HUES64 (cell line): ENCODE data around the gene MTRF1.
"Not testable (repeated sequence)": the region's sequence is repeated elsewhere in the genome, so short reads cannot be mapped to it uniquely, and the experiment has no call there.

ENCODE experiments used
- H3K27ac ChIP-seq: 2 replicates; pipeline ENCODE4 v1.7.0; 2013; ENCODE audit warnings: low read depth, low read length, inconsistent platforms
- H3K27me3 ChIP-seq: 2 replicates; pipeline ENCODE4 v1.6.1; 2013; ENCODE audit warnings: mild to moderate bottlenecking, low read length; ENCODE audit not compliant: insufficient read depth
- H3K36me3 ChIP-seq: 2 replicates; pipeline ENCODE4 v1.6.1; 2013; ENCODE audit warnings: mild to moderate bottlenecking, low read length; ENCODE audit not compliant: insufficient read depth
- H3K4me1 ChIP-seq: 2 replicates; pipeline ENCODE4 v1.6.1; 2013; ENCODE audit warnings: mild to moderate bottlenecking, low read length, moderate library complexity; ENCODE audit not compliant: insufficient read depth
- H3K4me3 ChIP-seq: 2 replicates; pipeline ENCODE4 v1.5.1; 2013; ENCODE audit warnings: mild to moderate bottlenecking, low read length, moderate library complexity
- H3K9ac ChIP-seq: 2 replicates; pipeline ENCODE4 v1.6.1; 2013; ENCODE audit warnings: mild to moderate bottlenecking, low read depth, low read length
- H3K9me3 ChIP-seq: 2 replicates; pipeline ENCODE4 v1.6.1; 2013; ENCODE audit warnings: low read depth, low read length; ENCODE audit not compliant: insufficient read depth
- WGBS: fragments of 150-250, 120-280 bp; methylation state at CpG from one replicate; pipeline ENCODE4 v1.1.7; 2013; ENCODE audit warnings: missing lambda C conversion rate; 5-methylcytosine and 5-hydroxymethylcytosine counted together

MTRF1 gene

DNA sequence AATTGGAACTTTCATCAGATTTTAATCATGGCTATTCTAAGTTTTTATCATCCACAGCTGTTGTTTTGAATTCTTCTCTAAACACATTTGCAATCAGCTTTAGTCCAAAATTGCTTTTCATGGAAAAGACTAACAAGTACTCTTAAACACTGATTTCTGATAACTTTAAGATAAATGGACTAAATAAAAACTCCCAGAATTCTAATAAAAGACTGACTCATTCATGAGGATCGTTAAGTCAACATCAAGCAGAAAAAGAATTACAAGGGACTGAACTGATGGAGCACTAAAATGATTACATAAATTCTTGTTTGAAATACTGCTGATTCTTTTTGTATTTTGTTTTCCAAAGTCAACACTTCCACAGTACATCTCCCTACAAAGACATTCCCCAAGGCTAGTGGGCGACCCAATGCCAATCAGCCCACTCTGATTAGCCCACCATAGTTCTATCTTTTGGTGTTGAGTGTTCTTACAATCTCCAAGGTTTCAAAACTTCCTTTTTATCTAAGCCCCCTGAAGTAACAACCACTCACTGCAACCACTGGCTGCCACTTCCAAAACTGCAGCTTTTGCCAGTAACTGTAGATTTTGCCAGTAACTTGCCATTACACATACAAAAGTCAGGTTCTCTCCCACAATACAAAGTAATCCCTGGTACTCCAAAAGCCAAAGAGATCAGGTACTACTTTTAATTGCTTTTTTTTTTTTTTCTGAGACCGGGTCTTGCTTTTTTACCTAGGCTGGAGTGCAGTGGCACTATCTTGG is 33.7 kb upstream of the MTRF1 start:
- no peak overlapping the region for H3K9ac ChIP-seq
- peaks cover 4% of the 10 kb centered on the region; the same call in 1 of the 2 replicates for H3K9me3 ChIP-seq
- H3K36me3 ChIP-seq: no peaks in the 10 kb centered on the region
- H3K4me1 ChIP-seq: no peaks in the 10 kb centered on the region
- H3K27ac ChIP-seq: no peak overlapping the region
- no peaks in the 10 kb centered on the region for H3K27me3 ChIP-seq
- no peak overlapping the region for H3K4me3 ChIP-seq
- 93% methylated on average over 3 of the region's 3 CpGs for WGBS

DNA sequence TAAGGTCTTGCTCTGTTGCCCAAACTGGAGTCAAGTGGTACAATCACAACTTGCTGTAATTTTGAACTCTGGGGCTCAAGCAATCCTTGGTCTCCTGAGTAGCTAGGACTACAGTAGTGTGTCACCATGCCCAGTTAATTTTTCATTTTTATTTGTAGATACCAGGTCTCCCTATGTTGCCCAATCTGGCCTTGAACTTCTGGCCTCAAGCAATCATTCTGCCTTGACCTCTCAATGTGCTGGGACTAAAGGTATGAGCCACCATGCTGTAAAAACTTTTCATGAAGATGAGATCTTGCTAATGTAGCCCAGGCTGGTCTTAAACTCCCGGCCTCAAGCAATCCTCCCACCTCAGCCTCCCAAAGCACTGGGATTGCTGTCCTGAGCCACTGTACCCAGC is 32.6 kb upstream of the MTRF1 start:
- WGBS: 90% methylated on average over 1 of the region's 1 CpG
- Histone ChIP-seq H3K4me3 (no peak overlapping the region), H3K9ac (no peak overlapping the region), H3K27ac (no peak overlapping the region), H3K36me3 (no peaks in the 10 kb centered on the region), H3K9me3 (peaks cover 4% of the 10 kb centered on the region; the same call in 1 of the 2 replicates), H3K27me3 (no peaks in the 10 kb centered on the region), H3K4me1 (no peaks in the 10 kb centered on the region)

GRCh38 chr13:41294914-41295313 is 31.5 kb upstream of the MTRF1 start:
- Histone ChIP-seq H3K27ac (no peak overlapping the region), H3K4me3 (no peak overlapping the region), H3K9ac (no peak overlapping the region), H3K9me3 (peaks cover 4% of the 10 kb centered on the region; the same call in 1 of the 2 replicates), H3K4me1 (no peaks in the 10 kb centered on the region), H3K27me3 (no peaks in the 10 kb centered on the region), H3K36me3 (no peaks in the 10 kb centered on the region)
- 93% methylated on average over 1 of the region's 1 CpG for WGBS

DNA sequence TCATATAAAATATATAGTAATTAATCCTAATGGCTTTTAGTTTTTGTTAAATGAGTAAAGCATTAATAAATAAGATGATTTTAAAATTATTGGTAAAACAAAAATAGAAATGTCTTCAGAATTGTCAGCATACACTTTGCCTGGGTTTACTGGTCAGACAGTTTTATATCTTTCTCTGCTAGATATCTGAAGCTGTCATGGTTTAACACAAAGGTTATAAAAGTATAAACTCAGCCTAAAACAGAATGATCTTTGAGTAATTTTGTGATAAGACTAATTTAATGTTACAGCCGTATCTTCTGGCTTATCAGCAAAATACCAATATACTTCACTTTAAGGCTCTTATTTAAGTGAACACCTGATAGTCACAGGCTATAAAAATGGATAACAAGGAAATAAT is 29.9 kb upstream of the MTRF1 start:
- no peak overlapping the region for H3K4me3 ChIP-seq
- no peaks in the 10 kb centered on the region for H3K36me3 ChIP-seq
- no peaks in the 10 kb centered on the region; the same call in 1 of the 2 replicates for H3K4me1 ChIP-seq
- no peak overlapping the region for H3K9ac ChIP-seq
- no peaks in the 10 kb centered on the region for H3K27me3 ChIP-seq
- peaks cover 4% of the 10 kb centered on the region; the same call in 1 of the 2 replicates for H3K9me3 ChIP-seq
- H3K27ac ChIP-seq: no peak overlapping the region
- 100% methylated on average over 1 of the region's 1 CpG for WGBS

- WGBS: 91% methylated on average over 7 of the region's 7 CpGs
Observed at GRCh38 chr13:41291246-41291645, 27.9 kb upstream of the MTRF1 start.

GRCh38 chr13:41289463-41289881 is 26.1 kb upstream of the MTRF1 start:
- peaks cover 4% of the 10 kb centered on the region; the same call in 1 of the 2 replicates for H3K9me3 ChIP-seq
- no peak overlapping the region for H3K4me3 ChIP-seq
- H3K9ac ChIP-seq: no peak overlapping the region
- H3K27me3 ChIP-seq: no peaks in the 10 kb centered on the region
- peaks cover 20% of the 10 kb centered on the region; the same call in 1 of the 2 replicates for H3K4me1 ChIP-seq
- H3K36me3 ChIP-seq: no peaks in the 10 kb centered on the region
- 94% methylated on average over 10 of the region's 10 CpGs for WGBS
- no peak overlapping the region for H3K27ac ChIP-seq

More at GRCh38 chr13:41291246-41291645, 27.9 kb upstream of the MTRF1 start:
- Histone ChIP-seq H3K36me3 (no peaks in the 10 kb centered on the region), H3K9me3 (peaks cover 4% of the 10 kb centered on the region; the same call in 1 of the 2 replicates), H3K27me3 (no peaks in the 10 kb centered on the region), H3K4me3 (no peak overlapping the region), H3K9ac (no peak overlapping the region), H3K4me1 (peaks cover 18% of the 10 kb centered on the region; the same call in 1 of the 2 replicates), H3K27ac (no peak overlapping the region)

GRCh38 chr13:41286370-41286769 is 23.0 kb upstream of the MTRF1 start:
- 97% methylated on average over 5 of the region's 5 CpGs for WGBS
- Histone ChIP-seq H3K9ac (no peak overlapping the region), H3K4me1 (peaks cover 20% of the 10 kb centered on the region; the same call in 1 of the 2 replicates)

DNA sequence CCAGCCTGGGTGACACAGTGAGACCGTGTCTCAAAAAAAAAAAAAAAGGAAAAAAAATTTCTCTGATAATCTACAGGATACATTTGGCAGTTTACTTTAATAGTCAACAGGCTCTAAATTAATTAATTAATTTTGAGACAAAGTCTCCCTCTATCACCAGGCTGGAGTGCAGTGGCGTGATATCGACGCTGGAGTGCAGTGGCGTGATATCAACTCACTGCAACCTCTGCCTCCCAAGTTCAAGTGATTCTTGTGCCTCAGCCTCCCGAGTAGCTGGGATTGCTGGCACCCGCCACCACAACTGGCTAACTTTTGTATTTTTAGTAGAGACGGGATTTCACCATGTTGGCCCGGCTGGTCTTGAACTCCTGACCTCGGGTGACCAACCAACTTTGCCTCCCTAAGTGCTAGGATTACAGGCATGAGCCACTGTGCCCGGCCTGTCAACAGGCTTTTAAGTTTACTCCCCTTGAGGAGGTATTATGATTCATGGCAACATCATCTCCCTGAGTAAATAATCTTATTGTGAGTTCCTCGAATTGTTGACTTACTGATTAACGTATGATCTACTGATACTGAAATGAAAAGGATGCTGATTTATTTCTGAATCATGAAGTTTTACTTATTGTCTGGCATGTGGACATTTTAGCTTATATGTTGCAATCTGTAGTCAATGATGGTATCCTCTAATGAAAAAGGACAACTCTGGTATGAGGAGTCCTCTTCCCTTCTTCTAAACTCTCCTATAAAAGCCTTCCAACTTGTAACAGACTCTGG is 21.3 kb upstream of the MTRF1 start:
- H3K9ac ChIP-seq: no peak overlapping the region
- no peak overlapping the region for H3K4me3 ChIP-seq
- H3K27ac ChIP-seq: no peak overlapping the region; the same call in 1 of the 2 replicates
- no peaks in the 10 kb centered on the region for H3K27me3 ChIP-seq
- WGBS: 93% methylated on average over 12 of the region's 13 CpGs
- H3K4me1 ChIP-seq: peaks cover 20% of the 10 kb centered on the region; the same call in 1 of the 2 replicates
- no peaks in the 10 kb centered on the region for H3K36me3 ChIP-seq
- no peaks in the 10 kb centered on the region for H3K9me3 ChIP-seq

More at GRCh38 chr13:41286370-41286769, 23.0 kb upstream of the MTRF1 start:
- Histone ChIP-seq H3K4me3 (no peak overlapping the region), H3K27me3 (no peaks in the 10 kb centered on the region), H3K36me3 (no peaks in the 10 kb centered on the region), H3K27ac (no peak overlapping the region; the same call in 1 of the 2 replicates), H3K9me3 (no peaks in the 10 kb centered on the region)

- H3K4me3 ChIP-seq: no peak overlapping the region
- 94% methylated on average over 5 of the region's 5 CpGs for WGBS
- H3K9ac ChIP-seq: no peak overlapping the region
- H3K4me1 ChIP-seq: peaks cover 22% of the 10 kb centered on the region; the same call in 1 of the 2 replicates
- H3K9me3 ChIP-seq: no peaks in the 10 kb centered on the region
- H3K27me3 ChIP-seq: no peaks in the 10 kb centered on the region
- H3K27ac ChIP-seq: no peak overlapping the region
- no peaks in the 10 kb centered on the region for H3K36me3 ChIP-seq
Observed at GRCh38 chr13:41282129-41282571, 18.8 kb upstream of the MTRF1 start.

DNA sequence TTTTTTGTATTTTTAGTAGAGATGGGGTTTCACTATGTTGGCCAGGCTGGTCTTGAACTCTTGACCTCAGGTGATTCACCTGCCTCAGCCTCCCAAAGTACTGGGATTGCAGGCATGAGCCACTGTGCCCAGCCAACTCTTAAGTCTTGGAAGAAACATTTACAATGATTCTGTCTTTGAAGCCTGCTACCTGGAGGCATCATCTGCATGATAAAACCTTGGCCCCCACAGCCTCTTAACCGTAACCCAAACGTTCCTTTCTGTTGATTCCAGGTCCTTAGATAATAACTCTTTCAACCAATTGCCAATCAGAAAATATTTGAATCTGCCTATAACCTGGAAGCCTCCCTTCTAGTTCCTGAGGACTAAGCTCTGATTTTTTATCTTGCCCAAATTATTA is 15.8 kb upstream of the MTRF1 start:
- peaks cover 11% of the 10 kb centered on the region; the same call in 1 of the 2 replicates for H3K4me1 ChIP-seq
- not testable (repeated sequence) for H3K36me3 ChIP-seq, H3K9ac ChIP-seq, H3K27me3 ChIP-seq, H3K27ac ChIP-seq, H3K9me3 ChIP-seq, H3K4me3 ChIP-seq
- 24% methylated on average over 2 of the region's 2 CpGs for WGBS

GRCh38 chr13:41276824-41277223 is 13.4 kb upstream of the MTRF1 start:
- no peak overlapping the region for H3K9ac ChIP-seq
- H3K4me3 ChIP-seq: no peak overlapping the region
- H3K36me3 ChIP-seq: no peaks in the 10 kb centered on the region
- no peaks in the 10 kb centered on the region for H3K9me3 ChIP-seq
- H3K27ac ChIP-seq: no peak overlapping the region
- H3K4me1 ChIP-seq: peaks cover 12% of the 10 kb centered on the region; the same call in 1 of the 2 replicates
- H3K27me3 ChIP-seq: no peaks in the 10 kb centered on the region
